Sigmoid colon (tissue), 4 donors: ENCODE data around the gene MCC.

Experiments
- EP300 ChIP-seq, 4 donors: sonication (generic); formaldehyde crosslinking; IDR thresholded peaks; one replicate each; pipeline ENCODE4 v1.6.1; 2017; ENCODE audit warnings: antibody characterized with exemption in 4 of 4
- POLR2A ChIP-seq, 2 donors: fragments of 450-650 bp; IDR thresholded peaks; one replicate each; pipeline ENCODE4 v1.6.1; 2016; ENCODE audit warnings: antibody characterized with exemption in 2 of 2, mild to moderate bottlenecking in 2 of 2, moderate library complexity in 2 of 2
- TF ChIP-seq, protein P1 (sequence below), 4 experiments: fragments of 450-650 bp in 3 of 4; fragments of 200-600 bp in 1 of 4; IDR thresholded peaks; one replicate each; pipeline ENCODE4 v1.5.1; 2016 to 2019; ENCODE audit warnings: antibody characterized with exemption in 4 of 4, mild to moderate bottlenecking in 3 of 4, moderate library complexity in 2 of 4

DNA sequence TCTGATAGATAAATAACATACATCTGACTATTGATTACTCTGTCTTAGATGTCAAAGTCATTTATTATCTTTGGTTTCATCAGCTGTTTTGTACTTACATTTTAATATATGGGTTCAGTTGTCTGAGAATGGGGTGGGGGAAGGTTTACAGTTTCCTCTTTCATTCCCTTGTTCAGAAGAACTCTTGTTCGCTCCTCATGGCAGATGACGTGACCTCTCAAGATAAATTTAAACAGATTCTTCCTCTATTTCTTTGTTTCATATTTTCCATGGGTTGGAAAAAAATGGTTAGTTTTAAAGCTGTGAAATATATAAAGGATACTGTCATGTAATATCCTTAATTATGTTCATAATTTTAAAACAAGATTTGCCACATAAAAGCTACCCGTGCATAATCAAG is 114.8 kb downstream of the MCC start:
- TF ChIP-seq, protein P1, sequence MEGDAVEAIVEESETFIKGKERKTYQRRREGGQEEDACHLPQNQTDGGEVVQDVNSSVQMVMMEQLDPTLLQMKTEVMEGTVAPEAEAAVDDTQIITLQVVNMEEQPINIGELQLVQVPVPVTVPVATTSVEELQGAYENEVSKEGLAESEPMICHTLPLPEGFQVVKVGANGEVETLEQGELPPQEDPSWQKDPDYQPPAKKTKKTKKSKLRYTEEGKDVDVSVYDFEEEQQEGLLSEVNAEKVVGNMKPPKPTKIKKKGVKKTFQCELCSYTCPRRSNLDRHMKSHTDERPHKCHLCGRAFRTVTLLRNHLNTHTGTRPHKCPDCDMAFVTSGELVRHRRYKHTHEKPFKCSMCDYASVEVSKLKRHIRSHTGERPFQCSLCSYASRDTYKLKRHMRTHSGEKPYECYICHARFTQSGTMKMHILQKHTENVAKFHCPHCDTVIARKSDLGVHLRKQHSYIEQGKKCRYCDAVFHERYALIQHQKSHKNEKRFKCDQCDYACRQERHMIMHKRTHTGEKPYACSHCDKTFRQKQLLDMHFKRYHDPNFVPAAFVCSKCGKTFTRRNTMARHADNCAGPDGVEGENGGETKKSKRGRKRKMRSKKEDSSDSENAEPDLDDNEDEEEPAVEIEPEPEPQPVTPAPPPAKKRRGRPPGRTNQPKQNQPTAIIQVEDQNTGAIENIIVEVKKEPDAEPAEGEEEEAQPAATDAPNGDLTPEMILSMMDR (IDR thresholded peaks at IDR 0.05): no peak
- TF ChIP-seq POLR2A (IDR thresholded peaks at IDR 0.05): no peak
- TF ChIP-seq EP300 (IDR thresholded peaks at IDR 0.05): no peak
